ENCODE results near the gene ANKS1A. TPM values are rescaled to one million over a fixed set of nuclear protein-coding genes. Genes with fewer than 3 reads are reported as not detected.
A peak's percentile ranks its signal among the peaks of the same experiment; 100 is the strongest.

The ANKS1A gene
- total RNA-seq, 1 donor, result 7.2 TPM

DNA sequence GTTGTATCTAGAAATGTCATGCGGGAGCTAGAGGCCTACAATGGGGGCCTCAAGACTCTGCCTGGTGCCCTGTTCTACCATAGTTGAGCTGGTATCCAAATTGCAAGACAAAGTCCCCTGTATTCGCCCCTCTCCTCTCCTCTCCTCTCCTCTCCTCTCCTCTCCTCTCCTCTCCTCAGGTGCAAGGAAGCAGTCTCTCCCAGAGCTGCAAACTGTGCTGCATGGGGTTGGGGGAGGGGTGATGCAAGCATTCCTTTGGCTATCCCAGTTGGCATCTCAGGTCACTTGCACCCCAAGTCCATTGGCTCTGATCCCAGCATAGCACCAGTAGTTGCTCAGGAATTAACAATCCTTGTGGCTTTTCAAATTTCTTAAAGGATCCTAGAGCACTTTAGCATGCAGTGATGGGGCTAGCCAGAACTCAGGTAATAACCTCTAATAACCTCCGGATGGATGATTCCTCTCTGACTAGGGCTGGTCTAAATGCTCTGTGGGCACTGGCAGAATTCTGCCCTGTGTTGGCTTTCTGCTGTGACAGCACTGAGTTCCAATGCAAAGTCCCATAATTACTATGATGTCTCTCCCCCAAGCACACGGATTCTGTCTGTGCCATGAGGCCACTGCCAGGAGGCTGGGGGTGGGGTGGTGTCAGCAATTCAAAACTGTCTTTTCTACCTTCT lies 36.5 kb upstream of the ANKS1A start:
- Histone ChIP-seq H4K20me1 (ENCODE audit: insufficient read depth, low read length) (no peaks in the 10 kb centered on the region), H3K27ac (ENCODE audit: low read depth, low read length) (no peak overlapping the region), H3K4me3 (ENCODE audit: insufficient read depth, low read length) (no peak overlapping the region), H3K36me3 (ENCODE audit: insufficient read depth, low read length) (peaks cover 19% of the 10 kb centered on the region), H3K4me1 (ENCODE audit: insufficient read depth, low read length) (no peaks in the 10 kb centered on the region), H3K4me2 (ENCODE audit: insufficient read depth, low read length) (no peak overlapping the region), H3K79me2 (ENCODE audit: insufficient read depth, low read length) (no peaks in the 10 kb centered on the region), H3K9me3 (ENCODE audit: low read depth, low read length) (no peaks in the 10 kb centered on the region), H2AFZ (ENCODE audit: low read length) (no peak overlapping the region), H3K27me3 (ENCODE audit: insufficient read depth, low read length) (no peaks in the 10 kb centered on the region)
- TF ChIP-seq, protein P1, sequence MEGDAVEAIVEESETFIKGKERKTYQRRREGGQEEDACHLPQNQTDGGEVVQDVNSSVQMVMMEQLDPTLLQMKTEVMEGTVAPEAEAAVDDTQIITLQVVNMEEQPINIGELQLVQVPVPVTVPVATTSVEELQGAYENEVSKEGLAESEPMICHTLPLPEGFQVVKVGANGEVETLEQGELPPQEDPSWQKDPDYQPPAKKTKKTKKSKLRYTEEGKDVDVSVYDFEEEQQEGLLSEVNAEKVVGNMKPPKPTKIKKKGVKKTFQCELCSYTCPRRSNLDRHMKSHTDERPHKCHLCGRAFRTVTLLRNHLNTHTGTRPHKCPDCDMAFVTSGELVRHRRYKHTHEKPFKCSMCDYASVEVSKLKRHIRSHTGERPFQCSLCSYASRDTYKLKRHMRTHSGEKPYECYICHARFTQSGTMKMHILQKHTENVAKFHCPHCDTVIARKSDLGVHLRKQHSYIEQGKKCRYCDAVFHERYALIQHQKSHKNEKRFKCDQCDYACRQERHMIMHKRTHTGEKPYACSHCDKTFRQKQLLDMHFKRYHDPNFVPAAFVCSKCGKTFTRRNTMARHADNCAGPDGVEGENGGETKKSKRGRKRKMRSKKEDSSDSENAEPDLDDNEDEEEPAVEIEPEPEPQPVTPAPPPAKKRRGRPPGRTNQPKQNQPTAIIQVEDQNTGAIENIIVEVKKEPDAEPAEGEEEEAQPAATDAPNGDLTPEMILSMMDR (IDR thresholded peaks at IDR 0.05; ENCODE audit: extremely low read depth, low read depth, low read length), result no peak
- peak; percentile 25 for DNase-seq (ENCODE audit: insufficient read length, low spot score, missing footprints)

DNA sequence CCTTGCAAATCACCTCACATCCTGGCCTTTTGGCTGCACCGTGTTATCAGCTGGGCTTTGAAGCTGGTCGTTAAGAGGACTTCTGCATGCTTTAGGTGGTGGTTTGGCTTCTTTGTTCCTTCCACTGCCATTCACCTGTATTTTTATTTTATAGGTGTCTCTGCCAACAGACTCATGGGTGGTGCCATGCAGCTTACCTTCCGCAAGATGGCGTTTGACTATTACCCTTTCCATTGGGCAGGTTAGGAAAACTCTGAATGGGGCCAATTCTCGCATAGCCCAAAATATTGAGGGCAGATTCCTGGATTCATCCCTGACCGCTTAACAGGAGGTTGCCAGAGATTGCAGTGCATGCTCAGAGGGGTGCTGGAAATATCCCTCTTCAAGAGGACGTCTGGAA lies 33.6 kb upstream of the ANKS1A start:
- Histone ChIP-seq H3K4me3 (ENCODE audit: insufficient read depth, low read length) (no peak overlapping the region), H3K36me3 (ENCODE audit: insufficient read depth, low read length) (peaks cover 36% of the 10 kb centered on the region), H3K4me2 (ENCODE audit: insufficient read depth, low read length) (no peak overlapping the region), H3K4me1 (ENCODE audit: insufficient read depth, low read length) (no peaks in the 10 kb centered on the region), H3K27me3 (ENCODE audit: insufficient read depth, low read length) (no peaks in the 10 kb centered on the region), H3K79me2 (ENCODE audit: insufficient read depth, low read length) (no peaks in the 10 kb centered on the region), H4K20me1 (ENCODE audit: insufficient read depth, low read length) (no peaks in the 10 kb centered on the region), H3K27ac (ENCODE audit: low read depth, low read length) (no peak overlapping the region), H2AFZ (ENCODE audit: low read length) (no peak overlapping the region), H3K9me3 (ENCODE audit: low read depth, low read length) (no peaks in the 10 kb centered on the region)
- TF ChIP-seq, protein P1 (IDR thresholded peaks at IDR 0.05; ENCODE audit: extremely low read depth, low read depth, low read length), result no peak
- DNase-seq (ENCODE audit: insufficient read length, low spot score, missing footprints), result no peak

DNA sequence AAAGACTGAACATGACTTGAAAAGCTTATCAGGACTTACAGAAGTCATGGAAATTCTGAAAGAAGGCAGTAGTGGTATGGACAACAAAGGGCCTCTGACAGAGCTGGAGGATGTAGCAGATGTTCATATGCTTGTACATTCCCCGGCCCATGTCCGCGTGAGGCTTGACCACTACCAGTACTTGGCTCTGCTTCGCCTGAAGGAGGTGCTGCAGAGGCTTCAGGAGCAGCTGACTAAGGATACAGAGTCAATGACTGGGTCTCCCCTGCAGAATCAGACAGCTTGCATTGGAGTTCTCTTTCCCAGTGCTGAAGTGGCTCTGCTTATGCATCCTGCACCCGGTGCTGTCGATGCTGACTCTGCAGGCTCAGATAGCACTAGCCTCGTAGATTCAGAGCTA lies 30.4 kb upstream of the ANKS1A start:
- Histone ChIP-seq H3K4me3 (ENCODE audit: insufficient read depth, low read length) (no peak overlapping the region), H3K4me1 (ENCODE audit: insufficient read depth, low read length) (no peaks in the 10 kb centered on the region), H3K4me2 (ENCODE audit: insufficient read depth, low read length) (no peak overlapping the region), H3K27ac (ENCODE audit: low read depth, low read length) (no peak overlapping the region), H2AFZ (ENCODE audit: low read length) (no peak overlapping the region), H3K79me2 (ENCODE audit: insufficient read depth, low read length) (no peaks in the 10 kb centered on the region), H3K27me3 (ENCODE audit: insufficient read depth, low read length) (no peaks in the 10 kb centered on the region), H3K9me3 (ENCODE audit: low read depth, low read length) (no peaks in the 10 kb centered on the region), H4K20me1 (ENCODE audit: insufficient read depth, low read length) (no peaks in the 10 kb centered on the region), H3K36me3 (ENCODE audit: insufficient read depth, low read length) (peaks cover 36% of the 10 kb centered on the region)
- TF ChIP-seq, protein P1 (IDR thresholded peaks at IDR 0.05; ENCODE audit: extremely low read depth, low read depth, low read length), result no peak
- DNase-seq (ENCODE audit: insufficient read length, low spot score, missing footprints), result no peak

DNA sequence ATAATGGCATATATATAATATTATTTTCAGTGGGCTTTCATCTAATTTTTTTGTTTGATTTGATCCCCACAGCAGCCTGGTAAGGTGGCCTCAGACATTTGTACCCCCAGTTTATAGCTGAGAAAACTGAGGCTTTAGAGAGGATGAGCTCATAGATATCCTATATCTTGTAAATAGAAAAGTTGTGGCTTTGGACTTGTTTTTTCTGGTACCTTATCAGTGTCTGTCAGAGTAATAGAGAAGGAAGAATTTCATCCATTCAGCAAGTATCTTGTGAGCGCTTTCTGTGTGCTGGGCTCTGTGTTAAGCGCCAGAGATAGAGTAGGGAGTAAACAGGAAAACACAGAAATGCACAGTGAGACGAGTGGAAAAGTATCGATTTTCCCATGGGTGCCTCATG lies 29.1 kb upstream of the ANKS1A start:
- Histone ChIP-seq H2AFZ (ENCODE audit: low read length) (no peak overlapping the region), H4K20me1 (ENCODE audit: insufficient read depth, low read length) (no peaks in the 10 kb centered on the region), H3K36me3 (ENCODE audit: insufficient read depth, low read length) (peaks cover 36% of the 10 kb centered on the region), H3K79me2 (ENCODE audit: insufficient read depth, low read length) (no peaks in the 10 kb centered on the region), H3K4me2 (ENCODE audit: insufficient read depth, low read length) (no peak overlapping the region), H3K27me3 (ENCODE audit: insufficient read depth, low read length) (no peaks in the 10 kb centered on the region), H3K4me3 (ENCODE audit: insufficient read depth, low read length) (no peak overlapping the region), H3K27ac (ENCODE audit: low read depth, low read length) (no peak overlapping the region), H3K4me1 (ENCODE audit: insufficient read depth, low read length) (no peaks in the 10 kb centered on the region), H3K9me3 (ENCODE audit: low read depth, low read length) (no peaks in the 10 kb centered on the region)
- TF ChIP-seq, protein P1 (IDR thresholded peaks at IDR 0.05; ENCODE audit: extremely low read depth, low read depth, low read length), result no peak
- no peak for DNase-seq (ENCODE audit: insufficient read length, low spot score, missing footprints)

All from osteoblast (primary cell).